HEK293 (cell line): ENCODE results near the gene SH3BP2.

Experiments
- CTCF ChIP-seq: fragments of 450-650 bp; formaldehyde crosslinking; IDR thresholded peaks from 2 replicates; pipeline ENCODE4 v1.5.1; 2016; ENCODE audit warnings: missing biosample characterization, missing genetic modification characterization
- KLF10 ChIP-seq: fragments of 450-650 bp; IDR thresholded peaks from 2 replicates; pipeline ENCODE4 v1.5.1; 2018; ENCODE audit warnings: missing biosample characterization, mild to moderate bottlenecking, missing genetic modification characterization
- PRDM10 ChIP-seq: fragments of 450-650 bp; formaldehyde crosslinking; IDR thresholded peaks from 2 replicates; pipeline ENCODE4 v1.5.1; 2016; ENCODE audit warnings: missing biosample characterization, missing genetic modification characterization
- ZBTB11 ChIP-seq: fragments of 450-650 bp; formaldehyde crosslinking; conservative IDR thresholded peaks from 2 replicates; pipeline ENCODE4 v1.5.1; 2016; ENCODE audit warnings: low read depth, missing biosample characterization, missing genetic modification characterization
- ZBTB7A ChIP-seq: fragments of 450-650 bp; formaldehyde crosslinking; IDR thresholded peaks from 2 replicates; pipeline ENCODE4 v1.5.1; 2016; ENCODE audit warnings: low read depth, missing biosample characterization, missing genetic modification characterization
- ZFHX2 ChIP-seq: fragments of 450-650 bp; formaldehyde crosslinking; conservative IDR thresholded peaks from 2 replicates; pipeline ENCODE4 v1.5.1; 2016; ENCODE audit warnings: missing biosample characterization, missing genetic modification characterization
- ZNF112 ChIP-seq: fragments of 450-650 bp; formaldehyde crosslinking; IDR thresholded peaks from 2 replicates; pipeline ENCODE4 v1.5.0; 2017; ENCODE audit warnings: missing biosample characterization, missing genetic modification characterization
- ZNF114 ChIP-seq: fragments of 450-650 bp; formaldehyde crosslinking; IDR thresholded peaks from 2 replicates; pipeline ENCODE4 v1.5.0; 2017; ENCODE audit warnings: missing biosample characterization, missing genetic modification characterization
- ZNF138 ChIP-seq: fragments of 450-650 bp; formaldehyde crosslinking; IDR thresholded peaks from 2 replicates; pipeline ENCODE4 v1.5.1; 2016; ENCODE audit warnings: missing biosample characterization, missing genetic modification characterization, borderline replicate concordance
- ZNF155 ChIP-seq: fragments of 450-650 bp; formaldehyde crosslinking; IDR thresholded peaks from 2 replicates; pipeline ENCODE4 v1.5.1; 2016; ENCODE audit warnings: missing biosample characterization, missing genetic modification characterization
- ZNF2 ChIP-seq: fragments of 450-650 bp; formaldehyde crosslinking; IDR thresholded peaks from 2 replicates; pipeline ENCODE4 v1.5.1; 2016; ENCODE audit warnings: missing biosample characterization, missing genetic modification characterization
- ZNF239 ChIP-seq: fragments of 450-650 bp; formaldehyde crosslinking; IDR thresholded peaks from 2 replicates; pipeline ENCODE4 v1.5.1; 2016; ENCODE audit warnings: missing biosample characterization, missing genetic modification characterization
- ZNF302 ChIP-seq: fragments of 450-650 bp; formaldehyde crosslinking; IDR thresholded peaks from 2 replicates; pipeline ENCODE4 v1.5.1; 2016; ENCODE audit warnings: missing biosample characterization, missing genetic modification characterization, low read depth
- ZNF341 ChIP-seq: fragments of 450-650 bp; formaldehyde crosslinking; IDR thresholded peaks from 2 replicates; pipeline ENCODE4; 2016; ENCODE audit warnings: low read depth, missing biosample characterization, missing genetic modification characterization
- ZNF394 ChIP-seq: fragments of 450-650 bp; formaldehyde crosslinking; IDR thresholded peaks from 2 replicates; pipeline ENCODE4 v1.5.1; 2016; ENCODE audit warnings: missing biosample characterization, missing genetic modification characterization, mild to moderate bottlenecking, moderate library complexity, borderline replicate concordance
- ZNF530 ChIP-seq: fragments of 450-650 bp; formaldehyde crosslinking; IDR thresholded peaks from 2 replicates; pipeline ENCODE4 v1.5.1; 2016; ENCODE audit warnings: low read depth, missing biosample characterization, missing genetic modification characterization
- ZNF610 ChIP-seq: fragments of 450-650 bp; formaldehyde crosslinking; IDR thresholded peaks from 2 replicates; pipeline ENCODE4 v1.5.1; 2016; ENCODE audit warnings: missing biosample characterization, missing genetic modification characterization, borderline replicate concordance
- ZNF624 ChIP-seq: fragments of 450-650 bp; formaldehyde crosslinking; IDR thresholded peaks from 2 replicates; pipeline ENCODE4 v1.5.1; 2017; ENCODE audit warnings: missing biosample characterization, missing genetic modification characterization
- ZNF660 ChIP-seq: fragments of 450-650 bp; IDR thresholded peaks from 2 replicates; pipeline ENCODE4 v1.5.1; 2018; ENCODE audit warnings: missing biosample characterization, mild to moderate bottlenecking, missing genetic modification characterization
- ZNF664 ChIP-seq: fragments of 450-650 bp; formaldehyde crosslinking; IDR thresholded peaks from 2 replicates; pipeline ENCODE4 v1.5.1; 2016; ENCODE audit warnings: missing biosample characterization, missing genetic modification characterization
- ZNF76 ChIP-seq: fragments of 450-650 bp; formaldehyde crosslinking; IDR thresholded peaks from 2 replicates; pipeline ENCODE4; 2016; ENCODE audit warnings: low read depth, missing biosample characterization, missing genetic modification characterization, borderline replicate concordance
- ZNF830 ChIP-seq: fragments of 450-650 bp; IDR thresholded peaks from 2 replicates; pipeline ENCODE4 v1.5.0; 2018; ENCODE audit warnings: missing biosample characterization, missing genetic modification characterization, low read depth, mild to moderate bottlenecking, moderate library complexity
- TF ChIP-seq, protein P1 (sequence below): fragments of 450-650 bp; formaldehyde crosslinking; IDR thresholded peaks from 2 replicates; pipeline ENCODE4 v1.5.1; 2017; ENCODE audit warnings: missing biosample characterization, missing genetic modification characterization
- TF ChIP-seq, protein P2 (sequence below): fragments of 450-650 bp; formaldehyde crosslinking; IDR thresholded peaks from 2 replicates; pipeline ENCODE4 v1.5.1; 2016; ENCODE audit warnings: missing biosample characterization, missing genetic modification characterization

SH3BP2 gene

DNA sequence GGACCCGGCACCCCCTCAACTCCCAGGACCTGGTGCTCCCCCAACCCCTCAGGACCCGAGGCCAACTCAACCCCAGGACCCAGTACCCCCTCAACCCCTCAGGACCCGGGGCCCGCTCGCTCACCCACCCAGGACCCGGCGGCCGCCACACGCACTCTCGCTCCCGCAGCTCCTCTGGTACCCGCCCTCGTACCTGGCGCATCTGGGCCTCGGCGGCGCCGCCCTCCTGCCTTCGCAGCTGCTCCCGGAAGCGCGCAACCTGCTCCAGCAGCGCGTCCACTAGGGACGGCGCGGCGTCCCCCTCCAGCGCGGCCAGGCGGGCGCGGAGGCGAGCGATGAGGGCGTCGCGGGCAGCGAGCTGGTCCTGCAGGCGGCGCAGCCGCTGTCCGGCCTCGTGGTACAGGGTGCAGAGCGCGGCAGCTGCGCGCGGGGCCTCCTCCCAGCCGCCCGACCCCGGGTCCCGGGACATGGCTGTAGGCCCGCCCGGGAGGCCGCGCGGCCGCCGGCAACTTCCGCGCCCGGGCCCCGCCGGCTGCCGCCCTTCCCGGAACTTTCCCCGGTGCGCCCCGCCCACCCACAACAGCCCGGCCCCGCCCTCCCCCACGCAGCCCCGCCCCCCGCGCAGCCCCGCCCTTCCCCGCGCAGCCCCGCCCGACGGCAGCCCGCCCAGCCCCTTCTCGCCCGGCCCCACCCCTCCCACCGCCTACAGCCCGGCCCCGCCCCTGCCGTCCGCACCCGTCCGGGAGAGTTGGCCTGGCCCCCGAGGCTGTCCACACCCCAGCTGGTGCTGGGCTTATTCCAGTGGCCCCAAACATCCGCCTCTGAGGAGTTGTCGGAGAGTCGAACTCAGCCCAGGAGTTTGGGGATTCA, 36.8 kb upstream of the SH3BP2 start, which contains the start of gene TNIP2 (continued):
- TF ChIP-seq ZBTB7A (tag by site-specific recombination) (no peak), ZNF660 (0 out of 2 replicates have a peak, but pooled peaks have one; percentile 50), KLF10 (tag by site-specific recombination) (0 out of 2 replicates have a peak, but pooled peaks have one; percentile 19), ZNF138 (tag by site-specific recombination) (no peak), ZNF530 (tag by site-specific recombination) (no peak), PRDM10 (tag by site-specific recombination) (no peak), ZNF610 (no peak), ZFHX2 (tag by site-specific recombination) (peak; percentile 42; the same call in 1 of the 2 replicates), CTCF (tag by site-specific recombination) (peak; percentile 48), ZNF394 (tag by site-specific recombination) (no peak), ZNF239 (tag by site-specific recombination) (no peak), ZNF830 (tag by site-specific recombination) (no peak), ZNF112 (tag by site-specific recombination) (no peak), ZNF2 (tag by site-specific recombination) (no peak), ZNF664 (no peak), ZNF624 (tag by site-specific recombination) (no peak), ZNF341 (tag by site-specific recombination) (peak; percentile 76), ZNF155 (no peak), ZNF302 (tag by site-specific recombination) (no peak), ZNF76 (tag by site-specific recombination) (no peak), ZNF114 (no peak), ZBTB11 (tag by site-specific recombination) (no peak)
- TF ChIP-seq, protein P1, sequence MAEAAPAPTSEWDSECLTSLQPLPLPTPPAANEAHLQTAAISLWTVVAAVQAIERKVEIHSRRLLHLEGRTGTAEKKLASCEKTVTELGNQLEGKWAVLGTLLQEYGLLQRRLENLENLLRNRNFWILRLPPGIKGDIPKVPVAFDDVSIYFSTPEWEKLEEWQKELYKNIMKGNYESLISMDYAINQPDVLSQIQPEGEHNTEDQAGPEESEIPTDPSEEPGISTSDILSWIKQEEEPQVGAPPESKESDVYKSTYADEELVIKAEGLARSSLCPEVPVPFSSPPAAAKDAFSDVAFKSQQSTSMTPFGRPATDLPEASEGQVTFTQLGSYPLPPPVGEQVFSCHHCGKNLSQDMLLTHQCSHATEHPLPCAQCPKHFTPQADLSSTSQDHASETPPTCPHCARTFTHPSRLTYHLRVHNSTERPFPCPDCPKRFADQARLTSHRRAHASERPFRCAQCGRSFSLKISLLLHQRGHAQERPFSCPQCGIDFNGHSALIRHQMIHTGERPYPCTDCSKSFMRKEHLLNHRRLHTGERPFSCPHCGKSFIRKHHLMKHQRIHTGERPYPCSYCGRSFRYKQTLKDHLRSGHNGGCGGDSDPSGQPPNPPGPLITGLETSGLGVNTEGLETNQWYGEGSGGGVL (tag by site-specific recombination): 0 out of 2 replicates have a peak, but pooled peaks have one; percentile 36
- TF ChIP-seq, protein P2, sequence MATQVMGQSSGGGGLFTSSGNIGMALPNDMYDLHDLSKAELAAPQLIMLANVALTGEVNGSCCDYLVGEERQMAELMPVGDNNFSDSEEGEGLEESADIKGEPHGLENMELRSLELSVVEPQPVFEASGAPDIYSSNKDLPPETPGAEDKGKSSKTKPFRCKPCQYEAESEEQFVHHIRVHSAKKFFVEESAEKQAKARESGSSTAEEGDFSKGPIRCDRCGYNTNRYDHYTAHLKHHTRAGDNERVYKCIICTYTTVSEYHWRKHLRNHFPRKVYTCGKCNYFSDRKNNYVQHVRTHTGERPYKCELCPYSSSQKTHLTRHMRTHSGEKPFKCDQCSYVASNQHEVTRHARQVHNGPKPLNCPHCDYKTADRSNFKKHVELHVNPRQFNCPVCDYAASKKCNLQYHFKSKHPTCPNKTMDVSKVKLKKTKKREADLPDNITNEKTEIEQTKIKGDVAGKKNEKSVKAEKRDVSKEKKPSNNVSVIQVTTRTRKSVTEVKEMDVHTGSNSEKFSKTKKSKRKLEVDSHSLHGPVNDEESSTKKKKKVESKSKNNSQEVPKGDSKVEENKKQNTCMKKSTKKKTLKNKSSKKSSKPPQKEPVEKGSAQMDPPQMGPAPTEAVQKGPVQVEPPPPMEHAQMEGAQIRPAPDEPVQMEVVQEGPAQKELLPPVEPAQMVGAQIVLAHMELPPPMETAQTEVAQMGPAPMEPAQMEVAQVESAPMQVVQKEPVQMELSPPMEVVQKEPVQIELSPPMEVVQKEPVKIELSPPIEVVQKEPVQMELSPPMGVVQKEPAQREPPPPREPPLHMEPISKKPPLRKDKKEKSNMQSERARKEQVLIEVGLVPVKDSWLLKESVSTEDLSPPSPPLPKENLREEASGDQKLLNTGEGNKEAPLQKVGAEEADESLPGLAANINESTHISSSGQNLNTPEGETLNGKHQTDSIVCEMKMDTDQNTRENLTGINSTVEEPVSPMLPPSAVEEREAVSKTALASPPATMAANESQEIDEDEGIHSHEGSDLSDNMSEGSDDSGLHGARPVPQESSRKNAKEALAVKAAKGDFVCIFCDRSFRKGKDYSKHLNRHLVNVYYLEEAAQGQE: no peak
